MCF 10A (cell line): ENCODE data around the gene HSP90AB1. TPM values are rescaled to one million over a fixed set of nuclear protein-coding genes. Genes with fewer than 3 reads are reported as not detected.

Experiments
- BruUV-seq: library from RNA; stranded (reverse); fragments of 400-500 nt; replicated peaks from 2 replicates; lab custom pipeline; 2021; lab: Mats Ljungman, UMichigan
- CTCF ChIA-PET: fragments of 300-600 bp; sonication (Branson Sonifier 250); formaldehyde crosslinking; extraction: SDS; loops from one replicate; lab custom pipeline; 2021; ENCODE audit warnings: antibody characterized with exemption, inconsistent platforms; lab: Yijun Ruan, JAX
- POLR2A ChIA-PET: fragments of 300-600, 350-650 bp; sonication (Branson Sonifier 250); formaldehyde crosslinking; extraction: SDS; loops from one replicate; lab custom pipeline; 2020; ENCODE audit warnings: antibody characterized with exemption, inconsistent platforms; lab: Yijun Ruan, JAX
- DNase-seq: peaks from one replicate; pipeline ENCODE4 v3.0.0-alpha.2; 2018; ENCODE audit not compliant: unreplicated experiment
- H3K27ac Mint-ChIP-seq: one replicate; pipeline ENCODE4 v1.8.0; 2022; ENCODE audit warnings: mild to moderate bottlenecking, low read depth, mixed read lengths; ENCODE audit not compliant: unreplicated experiment
- H3K27me3 Mint-ChIP-seq: one replicate; pipeline ENCODE4 v1.8.0; 2022; ENCODE audit warnings: mixed read lengths; ENCODE audit not compliant: insufficient read depth, unreplicated experiment
- H3K36me3 Mint-ChIP-seq: one replicate; pipeline ENCODE4 v1.8.0; 2022; ENCODE audit warnings: mild to moderate bottlenecking, moderate library complexity, mixed read lengths; ENCODE audit not compliant: insufficient read depth, unreplicated experiment
- H3K4me1 Mint-ChIP-seq: one replicate; pipeline ENCODE4 v1.8.0; 2022; ENCODE audit warnings: mixed read lengths; ENCODE audit not compliant: insufficient read depth, unreplicated experiment
- H3K4me3 Mint-ChIP-seq: one replicate; pipeline ENCODE4 v1.8.0; 2022; ENCODE audit warnings: mild to moderate bottlenecking, moderate library complexity, mixed read lengths; ENCODE audit not compliant: unreplicated experiment
- H3K9me3 Mint-ChIP-seq: one replicate; pipeline ENCODE4 v1.8.0; 2022; ENCODE audit warnings: mixed read lengths; ENCODE audit not compliant: unreplicated experiment
- CTCF ChIP-seq: fragments of 200-600 bp; IDR thresholded peaks from one replicate; pipeline ENCODE4 v1.8.0; 2022; ENCODE audit warnings: antibody characterized with exemption, mild to moderate bottlenecking; ENCODE audit not compliant: unreplicated experiment
- intact Hi-C: fragments of 100-400 bp; cut with micrococcal nuclease; formaldehyde crosslinking; loops from 2 replicates; pipeline ENCODE4 v1.14.1; 2022
- total RNA-seq: library from RNA; stranded (reverse); gene quantifications from 2 replicates; pipeline ENCODE4 v1.2.3, GENCODE V29; 2022

The HSP90AB1 gene
- total RNA-seq, 1 experiment from 2014 or later, result 577 TPM

DNA sequence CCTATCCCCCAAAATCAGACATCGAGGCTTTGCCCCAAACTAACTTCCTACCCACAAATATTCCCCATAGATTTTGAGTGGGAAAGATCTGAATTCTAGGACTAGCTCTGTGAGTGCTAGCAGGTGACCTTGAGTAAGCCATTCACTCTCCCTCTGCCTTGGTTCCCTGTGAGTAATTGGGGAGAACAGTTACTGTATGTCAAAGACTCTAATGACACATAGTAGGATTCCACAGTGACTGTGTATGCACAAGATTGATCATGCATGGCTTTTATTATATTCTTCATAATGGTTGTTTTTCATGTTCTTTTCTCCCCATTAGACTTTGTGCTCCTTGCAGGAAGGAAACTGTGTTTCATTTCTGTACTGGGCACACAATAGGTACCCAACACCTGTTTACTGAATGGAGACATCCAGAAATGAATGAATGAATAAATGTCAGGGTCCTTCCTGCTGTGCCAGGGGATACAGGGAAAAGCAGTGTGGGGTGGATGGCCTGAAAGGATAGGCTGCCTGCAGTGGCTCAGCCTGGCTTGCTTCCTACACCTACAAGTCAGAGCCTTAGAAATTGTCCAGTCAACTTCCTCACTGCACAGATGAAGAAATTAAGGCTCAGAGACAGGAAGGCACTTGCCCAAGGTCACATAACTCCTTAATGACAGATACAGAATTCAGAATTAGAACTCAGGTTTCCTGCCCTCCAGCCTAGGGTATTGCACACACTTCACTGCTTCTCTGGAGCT lies 22.4 kb downstream of the HSP90AB1 start:
- Mint-ChIP-seq H3K27ac (no peak overlapping the region), H3K27me3 (peaks cover 33% of the 10 kb centered on the region), H3K4me1 (peaks cover 5% of the 10 kb centered on the region), H3K9me3 (no peaks in the 10 kb centered on the region), H3K36me3 (no peaks in the 10 kb centered on the region), H3K4me3 (no peak overlapping the region)
- TF ChIP-seq CTCF, result no peak
- intact Hi-C loops, result loop anchor here (2.0 to 5.0 kb wide), 2 partner anchors 35 to 188 kb away; no protein-coding TSS in a partner anchor
- no TSS peak for BruUV-seq
- ChIA-PET POLR2A (interaction anchor here (0.7 to 4.2 kb wide), 2 partner anchors 38 to 70 kb away, joined by 3 to 17 read pairs; no protein-coding TSS in a partner anchor), CTCF (interaction anchor here (0.6 to 5.8 kb wide), 6 partner anchors 27 to 1236 kb away, joined by 3 to 214 read pairs (median 4); no protein-coding TSS in a partner anchor)
- DNase-seq, result no peak

DNA sequence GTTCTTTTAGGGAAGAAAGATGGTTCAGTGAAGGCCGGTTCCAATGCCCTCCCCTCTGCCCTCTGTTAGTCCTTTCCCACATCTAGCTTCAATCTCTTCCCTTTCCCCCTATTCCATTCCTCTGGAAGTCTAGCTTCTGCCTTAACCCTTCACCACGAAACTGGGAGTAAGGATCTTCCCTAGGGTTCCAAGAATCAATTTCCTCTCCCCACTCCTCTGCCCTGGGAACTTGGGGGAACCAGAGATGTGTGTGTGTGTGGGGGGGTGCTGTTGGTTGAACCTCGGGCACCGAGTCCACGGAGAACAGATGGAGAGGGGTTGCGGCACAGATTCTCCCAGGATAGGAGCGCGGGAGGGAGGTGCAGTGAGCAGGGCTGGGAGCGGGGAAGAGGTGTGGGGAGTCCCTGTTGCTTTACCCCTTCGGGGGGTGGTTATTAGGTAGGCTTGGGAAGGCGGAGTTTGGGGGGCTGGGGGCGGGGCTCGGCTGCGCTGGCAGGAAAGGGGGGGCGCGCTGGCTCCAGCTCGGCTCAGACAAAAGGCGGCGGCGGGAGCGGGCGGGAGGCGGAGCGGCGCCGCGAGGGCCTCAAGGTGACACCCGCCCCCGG lies 23.1 kb downstream of the HSP90AB1 start, which contains the start of gene TMEM151B:
TMEM151B (plus strand) TSS at position 530 of the 605 bp plus-strand sequence. CDS start 293 bp downstream, outside the sequence.
- TF ChIP-seq CTCF, result no peak
- no peak within 1 kb of the TSS for H3K27ac Mint-ChIP-seq
- intact Hi-C loops, result loop anchor here (2.0 to 5.0 kb wide), 2 partner anchors 35 to 187 kb away; no protein-coding TSS in a partner anchor
- H3K9me3 Mint-ChIP-seq, result no peaks in the 10 kb centered on the region
- POLR2A ChIA-PET, result interaction anchor here (0.7 to 4.2 kb wide), 2 partner anchors 37 to 70 kb away, joined by 3 to 17 read pairs; no protein-coding TSS in a partner anchor
- peaks cover 39% of the 10 kb centered on the region for H3K27me3 Mint-ChIP-seq
- BruUV-seq, result no TSS peak
- no peaks in the 10 kb centered on the region for H3K36me3 Mint-ChIP-seq
- H3K4me1 Mint-ChIP-seq, result no peaks in the 10 kb centered on the region
- CTCF ChIA-PET, result interaction anchor here (0.6 to 5.8 kb wide), 4 partner anchors 26 to 1235 kb away, joined by 3 to 214 read pairs (median 4); no protein-coding TSS in a partner anchor
- H3K4me3 Mint-ChIP-seq, result no peak within 1 kb of the TSS
- no peak for DNase-seq

DNA sequence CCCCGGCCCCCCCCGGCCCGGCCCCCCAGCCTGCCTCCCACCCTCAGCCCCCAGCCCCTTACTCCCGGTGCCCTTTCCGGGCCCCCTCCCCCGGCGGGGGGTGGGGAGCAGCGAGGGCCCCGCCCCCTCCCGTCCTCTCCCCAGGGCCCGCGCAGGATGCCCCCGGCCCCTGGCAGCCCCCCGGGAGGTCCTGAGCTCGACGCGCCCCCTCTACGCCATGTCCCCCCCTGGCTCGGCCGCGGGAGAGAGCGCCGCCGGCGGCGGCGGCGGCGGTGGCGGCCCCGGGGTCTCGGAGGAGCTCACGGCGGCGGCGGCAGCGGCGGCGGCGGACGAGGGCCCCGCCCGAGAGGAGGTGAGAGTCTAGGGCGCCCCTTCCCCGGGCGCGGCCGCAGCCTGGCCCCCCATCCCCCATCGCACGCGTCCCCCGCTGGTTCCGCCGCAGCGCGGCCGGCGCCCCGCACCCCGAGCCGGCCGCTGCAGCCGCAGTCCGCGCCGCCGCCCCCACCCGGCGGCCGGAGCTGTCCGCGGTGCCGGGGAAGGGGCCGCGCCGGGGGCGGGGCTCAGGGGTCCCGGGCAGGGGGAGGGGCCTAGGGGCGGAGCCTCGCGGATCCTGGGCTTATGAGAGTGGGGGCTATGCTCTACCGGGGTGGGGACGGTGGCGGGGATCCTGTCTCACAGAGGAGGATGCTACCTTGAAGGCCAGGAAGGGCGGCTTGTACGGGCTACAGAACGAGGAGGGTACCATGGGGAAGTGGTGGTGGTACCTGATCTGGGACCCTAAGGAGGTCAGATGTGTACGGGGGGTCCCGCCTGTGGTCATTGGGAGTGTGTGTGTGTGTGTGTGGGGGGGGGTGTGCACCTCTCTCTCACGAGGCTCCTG lies 23.9 kb downstream of the HSP90AB1 start:
- DNase-seq, result no peak
- no TSS peak for BruUV-seq
- CTCF ChIA-PET, result interaction anchor here (1.5 to 5.8 kb wide), 2 partner anchors 38 to 65 kb away, joined by 4 to 214 read pairs; no protein-coding TSS in a partner anchor
- no peak overlapping the region for H3K4me3 Mint-ChIP-seq
- no peak overlapping the region for H3K27ac Mint-ChIP-seq
- POLR2A ChIA-PET, result no interaction called here
- intact Hi-C loops, result no loop called here
- no peaks in the 10 kb centered on the region for H3K36me3 Mint-ChIP-seq
- H3K27me3 Mint-ChIP-seq, result peaks cover 39% of the 10 kb centered on the region
- TF ChIP-seq CTCF, result no peak
- H3K9me3 Mint-ChIP-seq, result no peaks in the 10 kb centered on the region
- no peaks in the 10 kb centered on the region for H3K4me1 Mint-ChIP-seq
